HepG2 (cell line): ENCODE data around the gene MAP1B.

ENCODE experiments used
- CREB1 ChIP-seq, 2 experiments: fragments of 450-650 bp in 1 of 2; IDR thresholded peaks; 2 replicates each; pipeline ENCODE4 v1.6.1; 2016 to 2017; ENCODE audit warnings: control low read depth in 1 of 2, mild to moderate bottlenecking in 1 of 2, missing compliant biosample characterization in 1 of 2, missing genetic modification characterization in 1 of 2
- EZH2 ChIP-seq: conservative IDR thresholded peaks from 2 replicates; pipeline ENCODE4 v1.6.1; 2012; ENCODE audit warnings: mild to moderate bottlenecking, low read depth, low read length, moderate library complexity
- GMEB1 ChIP-seq: sonication (generic); formaldehyde crosslinking; IDR thresholded peaks from 2 replicates; pipeline ENCODE4 v1.5.1; 2020; ENCODE audit warnings: missing genetic modification reagents, mild to moderate bottlenecking, borderline replicate concordance
- HNRNPLL ChIP-seq: fragments of 200-400 bp; formaldehyde crosslinking; IDR thresholded peaks from 2 replicates; pipeline ENCODE4 v1.6.1; 2017; ENCODE audit warnings: mild to moderate bottlenecking, low read depth, low read length; ENCODE audit not compliant: poor library complexity, severe bottlenecking
- NR1H2 ChIP-seq: sonication (generic); formaldehyde crosslinking; IDR thresholded peaks from 2 replicates; pipeline ENCODE4 v1.8.1; 2022; ENCODE audit warnings: low read depth, missing genetic modification reagents, borderline replicate concordance
- TAF1 ChIP-seq: sonication (generic); formaldehyde crosslinking; IDR thresholded peaks from 2 replicates; pipeline ENCODE4 v1.4.0; 2020; ENCODE audit warnings: missing genetic modification reagents
- THAP7 ChIP-seq: sonication (generic); formaldehyde crosslinking; IDR thresholded peaks from 2 replicates; pipeline ENCODE4 v1.8.1; 2023; ENCODE audit warnings: mild to moderate bottlenecking, missing genetic modification reagents
- ZBTB39 ChIP-seq: sonication (generic); formaldehyde crosslinking; IDR thresholded peaks from 2 replicates; pipeline ENCODE4 v1.5.0; 2020; ENCODE audit warnings: missing genetic modification reagents
- ZFP41 ChIP-seq: sonication (generic); formaldehyde crosslinking; IDR thresholded peaks from 2 replicates; pipeline ENCODE4 v1.4.0; 2020; ENCODE audit warnings: mild to moderate bottlenecking, missing genetic modification reagents, borderline replicate concordance
- ZNF136 ChIP-seq: sonication (generic); formaldehyde crosslinking; IDR thresholded peaks from 2 replicates; pipeline ENCODE4 v1.8.1; 2022; ENCODE audit warnings: low read depth, mild to moderate bottlenecking, moderate library complexity, missing genetic modification reagents
- ZNF3 ChIP-seq: IDR thresholded peaks from 2 replicates; pipeline ENCODE4 v1.7.0; 2017; ENCODE audit warnings: inconsistent platforms
- ZNF333 ChIP-seq: sonication (generic); formaldehyde crosslinking; IDR thresholded peaks from 2 replicates; pipeline ENCODE4 v1.4.0; 2020; ENCODE audit warnings: mild to moderate bottlenecking, missing genetic modification reagents, borderline replicate concordance

DNA sequence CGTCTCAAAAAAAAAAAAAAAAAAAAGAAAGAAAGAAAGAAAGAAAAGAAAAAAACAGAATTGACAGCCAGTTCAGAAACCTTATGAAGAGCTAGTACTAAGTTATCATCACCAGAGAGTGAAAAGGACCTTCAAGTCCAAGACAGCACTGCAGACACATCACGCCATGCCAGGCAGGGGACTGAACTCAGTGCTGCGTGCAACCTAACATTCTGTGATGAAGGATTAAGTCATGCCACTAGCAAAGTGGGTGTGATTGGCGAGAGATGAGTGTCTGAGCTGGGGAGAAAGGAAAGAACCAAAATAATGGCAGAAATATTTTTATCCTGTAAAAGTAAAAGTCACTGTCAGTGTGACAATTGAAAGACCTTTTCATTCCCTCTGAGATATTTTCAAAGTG, 54.7 kb downstream of the MAP1B start:
- no peak for TF ChIP-seq ZNF3 (CRISPR knock-in tag)
- no peak for TF ChIP-seq TAF1 (CRISPR knock-in tag)
- TF ChIP-seq THAP7 (CRISPR knock-in tag), result no peak
- TF ChIP-seq HNRNPLL, result no peak
- no peak for TF ChIP-seq ZBTB39
- TF ChIP-seq CREB1 (IDR thresholded peaks at IDR 0.05), result no peak
- no peak for TF ChIP-seq CREB1 (CRISPR knock-in tag; IDR thresholded peaks at IDR 0.05)
- no peak for TF ChIP-seq NR1H2 (CRISPR knock-in tag)
- no peak for TF ChIP-seq GMEB1
- no peak for TF ChIP-seq ZNF136 (CRISPR knock-in tag)
- no peak for TF ChIP-seq ZNF333 (CRISPR knock-in tag)
- no peak for TF ChIP-seq ZFP41
- TF ChIP-seq EZH2, result no peak
